GM12878 (cell line): ENCODE results near the gene GIT1. TPM values are rescaled to one million over a fixed set of nuclear protein-coding genes. Genes with fewer than 3 reads are reported as not detected.

Source experiments
- ATF7 ChIP-seq: fragments of 450-650 bp; IDR thresholded peaks from 2 replicates; pipeline ENCODE4 v1.6.1; 2016; ENCODE audit warnings: low read depth, mild to moderate bottlenecking
- BACH1 ChIP-seq: fragments of 450-650 bp; IDR thresholded peaks from 2 replicates; pipeline ENCODE4 v1.6.1; 2017; ENCODE audit warnings: mild to moderate bottlenecking, borderline replicate concordance
- EZH2 ChIP-seq: IDR thresholded peaks from 2 replicates; pipeline ENCODE4 v1.6.1; 2012; ENCODE audit warnings: low read depth, mild to moderate bottlenecking, control low read depth, inconsistent platforms, low read length, borderline replicate concordance; ENCODE audit not compliant: control insufficient read depth
- FOXK2 ChIP-seq: fragments of 450-650 bp; IDR thresholded peaks from 2 replicates; pipeline ENCODE4 v1.6.1; 2017; ENCODE audit warnings: mild to moderate bottlenecking, moderate library complexity
- HCFC1 ChIP-seq: fragments of 150-350 bp; IDR thresholded peaks from 2 replicates; pipeline ENCODE4 v1.6.1; 2014; ENCODE audit warnings: low read length
- HDGF ChIP-seq: fragments of 450-650 bp; IDR thresholded peaks from 2 replicates; pipeline ENCODE4 v1.6.1; 2016; ENCODE audit warnings: antibody characterized with exemption
- KDM1A ChIP-seq: fragments of 200-600 bp; sonication (generic); IDR thresholded peaks from 2 replicates; pipeline ENCODE4 v1.6.1; 2016; ENCODE audit warnings: borderline replicate concordance
- KLF5 ChIP-seq: fragments of 450-650 bp; IDR thresholded peaks from 2 replicates; pipeline ENCODE4 v1.6.1; 2014; ENCODE audit warnings: mild to moderate bottlenecking; ENCODE audit not compliant: partially characterized antibody
- MTA3 ChIP-seq: IDR thresholded peaks from 2 replicates; pipeline ENCODE4 v1.6.1; 2012; ENCODE audit warnings: low read length, inconsistent platforms, borderline replicate concordance
- POLR2AphosphoS5 ChIP-seq: IDR thresholded peaks from 2 replicates; pipeline ENCODE4 v1.6.1; 2011; ENCODE audit warnings: mild to moderate bottlenecking, low read length, inconsistent platforms
- PRDM15 ChIP-seq: fragments of 450-650 bp; formaldehyde crosslinking; IDR thresholded peaks from 2 replicates; pipeline ENCODE4 v1.4.0; 2020; ENCODE audit warnings: mild to moderate bottlenecking, moderate library complexity
- RB1 ChIP-seq: fragments of 450-650 bp; formaldehyde crosslinking; IDR thresholded peaks from 2 replicates; pipeline ENCODE4 v1.6.1; 2017; ENCODE audit warnings: mild to moderate bottlenecking, borderline replicate concordance
- TBL1XR1 ChIP-seq: IDR thresholded peaks from 2 replicates; pipeline ENCODE4 v1.6.1; 2012; ENCODE audit warnings: low read depth, low read length, improper control_type of control experiment
- polyA plus RNA-seq, 11 experiments: library from polyadenylated mRNA; depleted of rRNA in 4 of 11; unstranded in 6 of 11; stranded (reverse) in 5 of 11; fragments of >200 nt; fragmentation: Nextera tagmentation in 4 of 11; fragmentation: Illumina TruSeq in 1 of 11; extraction: Ambion mirVana in 4 of 11; extraction: Trizol in 1 of 11; gene quantifications; 1 replicate in 1 of 11; 2 replicates in 10 of 11; pipeline versions ENCODE4 v1.2.1 to v1.2.3, GENCODE V29; 2011 to 2016; ENCODE audit warnings: inconsistent platforms in 2 of 11, missing spikeins in 2 of 11, low read depth in 1 of 11
- total RNA-seq, 4 experiments: library from RNA; depleted of rRNA in 3 of 4; stranded (reverse); fragments of >200 nt in 3 of 4; fragmentation: Illumina TruSeq in 1 of 4; extraction: Trizol in 1 of 4; gene quantifications; 2 replicates each; pipeline versions ENCODE4 v1.2.1 to v1.2.3, GENCODE V29; 2013 to 2021
- TF ChIP-seq, protein P1 (sequence below): fragments of 450-650 bp; formaldehyde crosslinking; IDR thresholded peaks from 2 replicates; pipeline ENCODE4 v1.5.0; 2022; ENCODE audit warnings: mild to moderate bottlenecking, missing genetic modification characterization
- TF ChIP-seq, protein P2 (sequence below): fragments of 450-650 bp; formaldehyde crosslinking; IDR thresholded peaks from 2 replicates; pipeline ENCODE4 v1.4.0; 2022; ENCODE audit warnings: mild to moderate bottlenecking, moderate library complexity
- TF ChIP-seq, protein P3 (sequence below): IDR thresholded peaks from 2 replicates; pipeline ENCODE4 v1.6.1; 2011; ENCODE audit warnings: mild to moderate bottlenecking, low read depth, low read length, moderate library complexity; ENCODE audit not compliant: insufficient replicate concordance
- TF ChIP-seq, protein P4 (sequence below): IDR thresholded peaks from 2 replicates; pipeline ENCODE4 v1.6.1; 2012; ENCODE audit warnings: low read depth, low read length, improper control_type of control experiment

The GIT1 gene
- total and polyA plus RNA-seq, 10 of the 15 experiments (the other 5 are each of a cell fraction or from before 2014, with no cell fraction given), result 0.24 to 45.3 (median 20.9) TPM

DNA sequence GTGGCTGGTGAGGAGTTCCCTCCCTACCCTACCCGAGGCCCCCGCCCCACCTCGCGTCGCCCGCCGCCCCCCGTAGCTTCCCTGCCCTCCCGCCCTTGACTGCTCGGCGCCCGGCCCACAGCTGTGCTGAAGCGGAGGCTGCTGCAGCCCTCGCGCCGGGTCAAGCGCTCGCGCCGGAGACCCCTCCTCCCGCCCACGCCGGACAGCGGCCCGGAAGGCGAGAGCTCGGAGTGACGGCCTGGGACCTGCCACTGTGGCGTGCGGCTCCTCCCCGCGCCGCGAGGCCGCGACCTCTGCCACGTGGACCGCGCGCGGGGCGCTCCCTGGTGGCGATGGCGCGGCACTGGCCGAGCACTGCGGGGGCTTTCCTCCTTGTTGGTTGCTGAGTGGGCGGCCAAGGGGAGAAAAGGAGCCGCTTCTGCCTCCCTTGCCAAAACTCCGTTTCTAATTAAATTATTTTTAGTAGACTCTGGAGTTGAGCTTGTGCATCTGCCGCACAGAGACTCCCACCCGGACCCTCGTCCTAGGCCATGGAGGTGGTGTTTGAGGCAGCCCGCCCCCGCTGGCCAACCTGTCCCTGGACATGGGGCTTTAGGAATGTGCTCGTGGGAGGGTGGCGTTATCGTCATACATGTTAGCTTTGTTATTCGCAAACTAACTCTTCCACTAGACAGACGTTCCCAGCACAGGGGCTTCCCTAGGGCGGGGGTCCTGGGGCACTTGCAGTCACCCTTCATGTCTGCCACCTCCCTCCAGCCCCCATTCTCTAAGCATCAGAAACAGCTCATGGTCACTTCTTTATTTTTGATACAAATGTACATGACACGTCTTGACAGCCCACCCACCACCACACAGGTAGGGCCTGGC is 16.5 kb downstream of the GIT1 start (continued):
- TF ChIP-seq, protein P1, sequence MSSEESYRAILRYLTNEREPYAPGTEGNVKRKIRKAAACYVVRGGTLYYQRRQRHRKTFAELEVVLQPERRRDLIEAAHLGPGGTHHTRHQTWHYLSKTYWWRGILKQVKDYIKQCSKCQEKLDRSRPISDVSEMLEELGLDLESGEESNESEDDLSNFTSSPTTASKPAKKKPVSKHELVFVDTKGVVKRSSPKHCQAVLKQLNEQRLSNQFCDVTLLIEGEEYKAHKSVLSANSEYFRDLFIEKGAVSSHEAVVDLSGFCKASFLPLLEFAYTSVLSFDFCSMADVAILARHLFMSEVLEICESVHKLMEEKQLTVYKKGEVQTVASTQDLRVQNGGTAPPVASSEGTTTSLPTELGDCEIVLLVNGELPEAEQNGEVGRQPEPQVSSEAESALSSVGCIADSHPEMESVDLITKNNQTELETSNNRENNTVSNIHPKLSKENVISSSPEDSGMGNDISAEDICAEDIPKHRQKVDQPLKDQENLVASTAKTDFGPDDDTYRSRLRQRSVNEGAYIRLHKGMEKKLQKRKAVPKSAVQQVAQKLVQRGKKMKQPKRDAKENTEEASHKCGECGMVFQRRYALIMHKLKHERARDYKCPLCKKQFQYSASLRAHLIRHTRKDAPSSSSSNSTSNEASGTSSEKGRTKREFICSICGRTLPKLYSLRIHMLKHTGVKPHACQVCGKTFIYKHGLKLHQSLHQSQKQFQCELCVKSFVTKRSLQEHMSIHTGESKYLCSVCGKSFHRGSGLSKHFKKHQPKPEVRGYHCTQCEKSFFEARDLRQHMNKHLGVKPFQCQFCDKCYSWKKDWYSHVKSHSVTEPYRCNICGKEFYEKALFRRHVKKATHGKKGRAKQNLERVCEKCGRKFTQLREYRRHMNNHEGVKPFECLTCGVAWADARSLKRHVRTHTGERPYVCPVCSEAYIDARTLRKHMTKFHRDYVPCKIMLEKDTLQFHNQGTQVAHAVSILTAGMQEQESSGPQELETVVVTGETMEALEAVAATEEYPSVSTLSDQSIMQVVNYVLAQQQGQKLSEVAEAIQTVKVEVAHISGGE (CRISPR knock-in tag), result no peak
- TF ChIP-seq KLF5 (no peak), EZH2 (no peak), ATF7 (no peak), FOXK2 (no peak), BACH1 (peak; percentile 76), TBL1XR1 (no peak), PRDM15 (no peak), RB1 (no peak), HDGF (no peak), MTA3 (no peak), KDM1A (no peak), HCFC1 (no peak), POLR2AphosphoS5 (no peak)
- TF ChIP-seq, protein P2, sequence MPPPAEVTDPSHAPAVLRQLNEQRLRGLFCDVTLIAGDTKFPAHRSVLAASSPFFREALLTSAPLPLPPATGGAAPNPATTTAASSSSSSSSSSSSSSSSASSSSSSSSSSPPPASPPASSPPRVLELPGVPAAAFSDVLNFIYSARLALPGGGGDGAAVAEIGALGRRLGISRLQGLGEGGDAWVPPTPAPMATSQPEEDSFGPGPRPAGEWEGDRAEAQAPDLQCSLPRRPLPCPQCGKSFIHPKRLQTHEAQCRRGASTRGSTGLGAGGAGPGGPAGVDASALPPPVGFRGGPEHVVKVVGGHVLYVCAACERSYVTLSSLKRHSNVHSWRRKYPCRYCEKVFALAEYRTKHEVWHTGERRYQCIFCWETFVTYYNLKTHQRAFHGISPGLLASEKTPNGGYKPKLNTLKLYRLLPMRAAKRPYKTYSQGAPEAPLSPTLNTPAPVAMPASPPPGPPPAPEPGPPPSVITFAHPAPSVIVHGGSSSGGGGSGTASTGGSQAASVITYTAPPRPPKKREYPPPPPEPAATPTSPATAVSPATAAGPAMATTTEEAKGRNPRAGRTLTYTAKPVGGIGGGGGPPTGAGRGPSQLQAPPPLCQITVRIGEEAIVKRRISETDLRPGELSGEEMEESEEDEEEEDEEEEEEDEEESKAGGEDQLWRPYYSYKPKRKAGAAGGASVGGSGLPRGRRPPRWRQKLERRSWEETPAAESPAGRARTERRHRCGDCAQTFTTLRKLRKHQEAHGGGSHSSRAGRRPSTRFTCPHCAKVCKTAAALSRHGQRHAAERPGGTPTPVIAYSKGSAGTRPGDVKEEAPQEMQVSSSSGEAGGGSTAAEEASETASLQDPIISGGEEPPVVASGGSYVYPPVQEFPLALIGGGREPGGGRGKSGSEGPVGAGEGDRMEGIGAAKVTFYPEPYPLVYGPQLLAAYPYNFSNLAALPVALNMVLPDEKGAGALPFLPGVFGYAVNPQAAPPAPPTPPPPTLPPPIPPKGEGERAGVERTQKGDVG (CRISPR knock-in tag), result no peak
- TF ChIP-seq, protein P3, sequence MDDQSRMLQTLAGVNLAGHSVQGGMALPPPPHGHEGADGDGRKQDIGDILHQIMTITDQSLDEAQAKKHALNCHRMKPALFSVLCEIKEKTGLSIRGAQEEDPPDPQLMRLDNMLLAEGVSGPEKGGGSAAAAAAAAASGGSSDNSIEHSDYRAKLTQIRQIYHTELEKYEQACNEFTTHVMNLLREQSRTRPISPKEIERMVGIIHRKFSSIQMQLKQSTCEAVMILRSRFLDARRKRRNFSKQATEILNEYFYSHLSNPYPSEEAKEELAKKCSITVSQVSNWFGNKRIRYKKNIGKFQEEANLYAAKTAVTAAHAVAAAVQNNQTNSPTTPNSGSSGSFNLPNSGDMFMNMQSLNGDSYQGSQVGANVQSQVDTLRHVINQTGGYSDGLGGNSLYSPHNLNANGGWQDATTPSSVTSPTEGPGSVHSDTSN, result peak; percentile 67
- TF ChIP-seq, protein P4, sequence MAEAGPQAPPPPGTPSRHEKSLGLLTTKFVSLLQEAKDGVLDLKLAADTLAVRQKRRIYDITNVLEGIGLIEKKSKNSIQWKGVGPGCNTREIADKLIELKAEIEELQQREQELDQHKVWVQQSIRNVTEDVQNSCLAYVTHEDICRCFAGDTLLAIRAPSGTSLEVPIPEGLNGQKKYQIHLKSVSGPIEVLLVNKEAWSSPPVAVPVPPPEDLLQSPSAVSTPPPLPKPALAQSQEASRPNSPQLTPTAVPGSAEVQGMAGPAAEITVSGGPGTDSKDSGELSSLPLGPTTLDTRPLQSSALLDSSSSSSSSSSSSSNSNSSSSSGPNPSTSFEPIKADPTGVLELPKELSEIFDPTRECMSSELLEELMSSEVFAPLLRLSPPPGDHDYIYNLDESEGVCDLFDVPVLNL, result no peak
